IPS-18a (cell line): ENCODE measurements around the gene KDM2B.

Experiments used
- H3K27ac ChIP-seq: one replicate; pipeline ENCODE4 v1.5.1; 2013; ENCODE audit warnings: low read length
- H3K27me3 ChIP-seq: one replicate; pipeline ENCODE4 v1.6.1; 2013; ENCODE audit warnings: mild to moderate bottlenecking, low read length; ENCODE audit not compliant: control insufficient read depth, insufficient read depth
- H3K36me3 ChIP-seq: one replicate; pipeline ENCODE4 v1.6.1; 2013; ENCODE audit warnings: low read depth, low read length; ENCODE audit not compliant: control insufficient read depth
- H3K4me1 ChIP-seq: one replicate; pipeline ENCODE4 v1.6.1; 2013; ENCODE audit warnings: low read depth, low read length; ENCODE audit not compliant: control insufficient read depth
- H3K4me3 ChIP-seq: one replicate; pipeline ENCODE4 v1.5.1; 2013; ENCODE audit warnings: low read length
- H3K9ac ChIP-seq: one replicate; pipeline ENCODE4 v1.6.1; 2013; ENCODE audit warnings: mild to moderate bottlenecking, low read length, moderate library complexity
- H3K9me3 ChIP-seq: one replicate; pipeline ENCODE4 v1.6.1; 2013; ENCODE audit warnings: low read depth, low read length; ENCODE audit not compliant: control insufficient read depth

KDM2B gene

GRCh38 chr12:121456551-121456950 is 124.3 kb downstream of the KDM2B start:
- Histone ChIP-seq H3K4me3 (no peak overlapping the region), H3K27ac (no peak overlapping the region), H3K36me3 (peaks cover 4% of the 10 kb centered on the region), H3K4me1 (no peaks in the 10 kb centered on the region), H3K9me3 (no peaks in the 10 kb centered on the region), H3K27me3 (no peaks in the 10 kb centered on the region), H3K9ac (no peak overlapping the region)

GRCh38 chr12:121455766-121456420 is 124.9 kb downstream of the KDM2B start:
- peaks cover 4% of the 10 kb centered on the region for H3K36me3 ChIP-seq

GRCh38 chr12:121454921-121455320 is 125.9 kb downstream of the KDM2B start:
- Histone ChIP-seq H3K9ac (no peak overlapping the region), H3K9me3 (no peaks in the 10 kb centered on the region), H3K27me3 (no peaks in the 10 kb centered on the region), H3K4me3 (no peak overlapping the region), H3K36me3 (peaks cover 4% of the 10 kb centered on the region), H3K4me1 (no peaks in the 10 kb centered on the region), H3K27ac (no peak overlapping the region)

More at GRCh38 chr12:121455766-121456420, 124.9 kb downstream of the KDM2B start:
- Histone ChIP-seq H3K27me3 (no peaks in the 10 kb centered on the region), H3K4me1 (no peaks in the 10 kb centered on the region), H3K27ac (no peak overlapping the region), H3K9me3 (no peaks in the 10 kb centered on the region), H3K4me3 (no peak overlapping the region), H3K9ac (no peak overlapping the region)

GRCh38 chr12:121453629-121454028 is 127.2 kb downstream of the KDM2B start:
- Histone ChIP-seq H3K27ac (no peak overlapping the region), H3K9ac (no peak overlapping the region), H3K4me3 (no peak overlapping the region), H3K4me1 (no peaks in the 10 kb centered on the region), H3K27me3 (no peaks in the 10 kb centered on the region), H3K36me3 (peaks cover 4% of the 10 kb centered on the region), H3K9me3 (no peaks in the 10 kb centered on the region)

GRCh38 chr12:121452985-121453360 is 127.8 kb downstream of the KDM2B start:
- H3K4me3 ChIP-seq, result no peak overlapping the region
- H3K9ac ChIP-seq, result no peak overlapping the region
- H3K9me3 ChIP-seq, result no peaks in the 10 kb centered on the region
- H3K27me3 ChIP-seq, result no peaks in the 10 kb centered on the region
- peaks cover 4% of the 10 kb centered on the region for H3K36me3 ChIP-seq
- no peaks in the 10 kb centered on the region for H3K4me1 ChIP-seq
- no peak overlapping the region for H3K27ac ChIP-seq

GRCh38 chr12:121452340-121452984 is 128.4 kb downstream of the KDM2B start:
- Histone ChIP-seq H3K9me3 (no peaks in the 10 kb centered on the region), H3K9ac (no peak overlapping the region), H3K36me3 (peaks cover 4% of the 10 kb centered on the region), H3K4me3 (no peak overlapping the region), H3K27ac (no peak overlapping the region), H3K4me1 (no peaks in the 10 kb centered on the region), H3K27me3 (no peaks in the 10 kb centered on the region)

GRCh38 chr12:121451961-121452339 is 128.9 kb downstream of the KDM2B start:
- Histone ChIP-seq H3K4me3 (no peak overlapping the region), H3K4me1 (no peaks in the 10 kb centered on the region), H3K9me3 (no peaks in the 10 kb centered on the region), H3K27ac (no peak overlapping the region), H3K36me3 (peaks cover 4% of the 10 kb centered on the region), H3K9ac (no peak overlapping the region), H3K27me3 (no peaks in the 10 kb centered on the region)

- Histone ChIP-seq H3K9ac (no peak overlapping the region), H3K4me1 (no peaks in the 10 kb centered on the region), H3K36me3 (peaks cover 4% of the 10 kb centered on the region)
Observed at GRCh38 chr12:121448771-121449315, 132.0 kb downstream of the KDM2B start.

GRCh38 chr12:121446750-121447149 is 134.1 kb downstream of the KDM2B start:
- Histone ChIP-seq H3K4me3 (no peak overlapping the region), H3K9me3 (no peaks in the 10 kb centered on the region), H3K9ac (no peak overlapping the region), H3K36me3 (peaks cover 3% of the 10 kb centered on the region), H3K27ac (no peak overlapping the region), H3K27me3 (no peaks in the 10 kb centered on the region), H3K4me1 (no peaks in the 10 kb centered on the region)

More at GRCh38 chr12:121448771-121449315, 132.0 kb downstream of the KDM2B start:
- no peak overlapping the region for H3K4me3 ChIP-seq
- no peaks in the 10 kb centered on the region for H3K27me3 ChIP-seq
- H3K9me3 ChIP-seq, result no peaks in the 10 kb centered on the region
- H3K27ac ChIP-seq, result no peak overlapping the region

- H3K36me3 ChIP-seq, result peaks cover 23% of the 10 kb centered on the region
Observed at GRCh38 chr12:121444842-121445202, 136.0 kb downstream of the KDM2B start.

GRCh38 chr12:121443911-121444841 is 136.6 kb downstream of the KDM2B start:
- H3K27me3 ChIP-seq, result no peaks in the 10 kb centered on the region
- H3K27ac ChIP-seq, result no peak overlapping the region
- no peaks in the 10 kb centered on the region for H3K4me1 ChIP-seq
- H3K9me3 ChIP-seq, result no peaks in the 10 kb centered on the region
- no peak overlapping the region for H3K9ac ChIP-seq
- H3K4me3 ChIP-seq, result no peak overlapping the region
- peaks cover 29% of the 10 kb centered on the region for H3K36me3 ChIP-seq

More at GRCh38 chr12:121444842-121445202, 136.0 kb downstream of the KDM2B start:
- H3K9ac ChIP-seq, result no peak overlapping the region
- no peaks in the 10 kb centered on the region for H3K9me3 ChIP-seq
- no peaks in the 10 kb centered on the region for H3K27me3 ChIP-seq
- no peak overlapping the region for H3K4me3 ChIP-seq
- H3K27ac ChIP-seq, result no peak overlapping the region
- no peaks in the 10 kb centered on the region for H3K4me1 ChIP-seq
